ENCODE results near the gene DCBLD1. TPM values are rescaled to one million over a fixed set of nuclear protein-coding genes. Genes with fewer than 3 reads are reported as not detected.
A peak's percentile ranks its signal among the peaks of the same experiment; 100 is the strongest.

The DCBLD1 gene
- total RNA-seq, 1 experiment from 2014 or later = 28.2 TPM

GRCh38 chr6:117444600-117444999 lies 37.9 kb upstream of the DCBLD1 start:
- TF ChIP-seq CTCF (IDR thresholded peaks at IDR 0.05; ENCODE audit: unreplicated experiment) = no peak
- H3K36me3 Mint-ChIP-seq (ENCODE audit: insufficient read depth, unreplicated experiment) = peaks cover 7% of the 10 kb centered on the region
- H3K4me1 Mint-ChIP-seq (ENCODE audit: low read depth, unreplicated experiment) = peaks cover 47% of the 10 kb centered on the region
- no peak overlapping the region for H3K27ac Mint-ChIP-seq (ENCODE audit: unreplicated experiment)
- intact Hi-C loops (cut with micrococcal nuclease; ENCODE audit: unreplicated experiment) = loop anchor here (5.0 kb wide), 1 partner anchor 1208 kb away; the partner anchor contains the start of gene CEP85L
- peaks cover 2% of the 10 kb centered on the region for H3K9me3 Mint-ChIP-seq (ENCODE audit: low read depth, unreplicated experiment)
- H3K4me3 Mint-ChIP-seq (ENCODE audit: low read depth, unreplicated experiment) = no peak overlapping the region
- H3K27me3 Mint-ChIP-seq (ENCODE audit: unreplicated experiment) = no peaks in the 10 kb centered on the region
- CTCF ChIA-PET = no interaction called here
- no peak for DNase-seq
- no TSS peak for BruUV-seq (replicated peaks)

GRCh38 chr6:117446861-117447260 lies 35.6 kb upstream of the DCBLD1 start:
- H3K27me3 Mint-ChIP-seq (ENCODE audit: unreplicated experiment) = no peaks in the 10 kb centered on the region
- no TSS peak for BruUV-seq (replicated peaks)
- CTCF ChIA-PET = no interaction called here
- intact Hi-C loops (cut with micrococcal nuclease; ENCODE audit: unreplicated experiment) = loop anchor here (5.0 kb wide), 1 partner anchor 35 kb away; the partner anchor contains the start of gene DCBLD1
- H3K27ac Mint-ChIP-seq (ENCODE audit: unreplicated experiment) = no peak overlapping the region
- H3K4me1 Mint-ChIP-seq (ENCODE audit: low read depth, unreplicated experiment) = peaks cover 47% of the 10 kb centered on the region
- H3K36me3 Mint-ChIP-seq (ENCODE audit: insufficient read depth, unreplicated experiment) = peaks cover 5% of the 10 kb centered on the region
- H3K9me3 Mint-ChIP-seq (ENCODE audit: low read depth, unreplicated experiment) = peaks cover 2% of the 10 kb centered on the region
- no peak overlapping the region for H3K4me3 Mint-ChIP-seq (ENCODE audit: low read depth, unreplicated experiment)
- no peak for DNase-seq
- TF ChIP-seq CTCF (IDR thresholded peaks at IDR 0.05; ENCODE audit: unreplicated experiment) = no peak

DNA sequence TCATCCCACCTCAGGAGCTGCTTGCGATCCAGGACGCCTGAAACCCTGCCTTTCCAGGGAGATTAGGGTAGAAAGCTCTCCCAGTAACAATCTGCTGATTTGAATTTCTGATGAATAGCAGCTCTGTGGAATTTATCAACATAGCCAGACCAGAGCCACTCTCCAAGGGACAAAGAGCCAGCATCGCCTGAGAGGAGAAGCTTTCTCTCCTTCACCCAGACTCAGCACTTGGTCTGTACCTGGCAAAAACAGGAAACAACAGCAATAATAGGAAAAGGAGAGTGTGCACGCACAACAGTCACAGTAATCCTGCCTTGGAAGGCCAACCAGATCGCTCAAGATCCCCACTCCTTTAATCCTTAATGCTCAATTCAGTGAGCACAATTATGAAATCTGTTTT lies 34.5 kb upstream of the DCBLD1 start:
- CTCF ChIA-PET = no interaction called here
- H3K27ac Mint-ChIP-seq (ENCODE audit: unreplicated experiment) = peak overlapping the region; percentile 48
- peaks cover 2% of the 10 kb centered on the region for H3K9me3 Mint-ChIP-seq (ENCODE audit: low read depth, unreplicated experiment)
- peaks cover 41% of the 10 kb centered on the region for H3K4me1 Mint-ChIP-seq (ENCODE audit: low read depth, unreplicated experiment)
- no peaks in the 10 kb centered on the region for H3K36me3 Mint-ChIP-seq (ENCODE audit: insufficient read depth, unreplicated experiment)
- intact Hi-C loops (cut with micrococcal nuclease; ENCODE audit: unreplicated experiment) = loop anchor here (1.0 to 5.0 kb wide), 5 partner anchors 23 to 157 kb away; partner anchors contain the start of genes DCBLD1 and ROS1
- no peak for DNase-seq
- no peaks in the 10 kb centered on the region for H3K27me3 Mint-ChIP-seq (ENCODE audit: unreplicated experiment)
- no TSS peak for BruUV-seq (replicated peaks)
- TF ChIP-seq CTCF (IDR thresholded peaks at IDR 0.05; ENCODE audit: unreplicated experiment) = no peak
- no peak overlapping the region for H3K4me3 Mint-ChIP-seq (ENCODE audit: low read depth, unreplicated experiment)

GRCh38 chr6:117448732-117449485 lies 33.6 kb upstream of the DCBLD1 start:
- Mint-ChIP-seq H3K36me3 (ENCODE audit: insufficient read depth, unreplicated experiment) (no peaks in the 10 kb centered on the region), H3K4me3 (ENCODE audit: low read depth, unreplicated experiment) (peak overlapping the region; percentile 9), H3K27ac (ENCODE audit: unreplicated experiment) (peak overlapping the region; percentile 48), H3K9me3 (ENCODE audit: low read depth, unreplicated experiment) (peaks cover 2% of the 10 kb centered on the region), H3K4me1 (ENCODE audit: low read depth, unreplicated experiment) (peaks cover 41% of the 10 kb centered on the region), H3K27me3 (ENCODE audit: unreplicated experiment) (no peaks in the 10 kb centered on the region)
- no peak for TF ChIP-seq CTCF (IDR thresholded peaks at IDR 0.05; ENCODE audit: unreplicated experiment)
- intact Hi-C loops (cut with micrococcal nuclease; ENCODE audit: unreplicated experiment) = loop anchor here (1.0 to 5.0 kb wide), 5 partner anchors 24 to 156 kb away; partner anchors contain the start of genes DCBLD1 and ROS1
- BruUV-seq (replicated peaks) = no TSS peak
- CTCF ChIA-PET = interaction anchor here (0.5 to 1.8 kb wide), 10 partner anchors 8 to 153 kb away, joined by 3 to 18 read pairs (median 4); partner anchors contain the start of genes GOPC and ROS1
- peak; percentile 65 for DNase-seq

Measured in Calu3 (cell line).